ENCODE results near the gene PRELID2. TPM values are rescaled to one million over a fixed set of nuclear protein-coding genes. Genes with fewer than 3 reads are reported as not detected.
"Not testable (repeated sequence)": the region's sequence is repeated elsewhere in the genome, so short reads cannot be mapped to it uniquely, and the experiment has no call there.

Gene PRELID2
- total RNA-seq, 1 experiment from 2014 or later = 32.1 TPM

- DNase-seq (ENCODE audit: extremely low read depth, low read depth) = no peak
These were observed 6.2 kb upstream of the PRELID2 start for GRCh38 chr5:145841299-145841698.

DNA sequence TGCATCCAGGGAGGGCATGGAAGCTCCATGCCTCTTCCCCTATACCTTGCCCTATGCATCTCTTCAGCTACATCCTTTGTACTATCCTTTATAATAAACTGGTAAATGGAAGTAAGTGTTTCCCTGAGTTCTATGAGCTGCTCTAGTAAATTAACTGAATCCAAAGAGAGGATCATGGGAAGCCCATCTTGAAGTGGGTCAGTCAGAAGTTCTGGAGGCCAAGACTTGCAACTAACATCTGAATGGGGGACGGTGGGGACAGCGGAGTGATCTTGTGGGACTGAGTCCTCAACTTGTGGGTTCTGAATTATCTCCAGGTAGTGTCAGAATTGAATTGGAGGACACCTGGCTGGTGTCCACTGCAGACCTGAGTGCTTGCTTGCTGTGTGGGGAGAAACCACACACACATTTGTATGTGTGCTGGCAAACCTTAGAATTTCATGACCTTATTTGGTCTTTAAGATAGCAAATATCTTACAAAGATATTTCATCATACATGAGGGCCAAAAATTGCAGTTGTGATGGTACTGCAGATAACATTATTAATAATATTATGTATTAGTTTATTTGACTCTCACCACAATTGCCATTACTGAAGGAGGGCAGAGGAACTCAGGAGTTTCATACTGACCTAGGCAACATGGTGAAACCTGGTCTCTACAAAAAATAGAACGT lies 5.5 kb upstream of the PRELID2 start:
- DNase-seq (ENCODE audit: extremely low read depth, low read depth) = no peak

GRCh38 chr5:145838276-145838675 lies 3.1 kb upstream of the PRELID2 start:
- DNase-seq (ENCODE audit: extremely low read depth, low read depth) = no peak

- not testable (repeated sequence) for DNase-seq (ENCODE audit: extremely low read depth, low read depth)
These were observed 1.1 kb upstream of the PRELID2 start for GRCh38 chr5:145836241-145836640.

GRCh38 chr5:145835848-145836239 lies 702 bp upstream of the PRELID2 start:
- no peak for DNase-seq (ENCODE audit: extremely low read depth, low read depth)

DNA sequence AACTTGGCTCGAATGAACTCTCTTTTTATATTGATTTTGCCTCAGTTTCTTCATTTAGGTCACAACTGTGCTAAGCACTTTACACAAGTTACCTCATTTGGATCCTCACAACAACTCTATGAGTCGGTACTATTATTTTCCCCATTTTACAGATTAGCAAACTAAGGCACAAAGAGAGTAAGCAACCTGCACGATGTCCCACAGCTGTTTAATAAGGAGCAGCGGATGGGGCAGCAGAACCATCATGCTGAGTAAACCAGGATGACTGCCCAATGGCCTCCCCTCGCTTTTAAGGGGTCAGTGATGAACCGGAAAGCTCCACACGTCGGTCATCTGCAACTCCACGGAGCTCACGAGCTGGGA lies 607 bp downstream of the PRELID2 start:
- no peak for DNase-seq (ENCODE audit: extremely low read depth, low read depth)

GRCh38 chr5:145833631-145834200 lies 1.4 kb downstream of the PRELID2 start:
- no peak for DNase-seq (ENCODE audit: extremely low read depth, low read depth)

DNA sequence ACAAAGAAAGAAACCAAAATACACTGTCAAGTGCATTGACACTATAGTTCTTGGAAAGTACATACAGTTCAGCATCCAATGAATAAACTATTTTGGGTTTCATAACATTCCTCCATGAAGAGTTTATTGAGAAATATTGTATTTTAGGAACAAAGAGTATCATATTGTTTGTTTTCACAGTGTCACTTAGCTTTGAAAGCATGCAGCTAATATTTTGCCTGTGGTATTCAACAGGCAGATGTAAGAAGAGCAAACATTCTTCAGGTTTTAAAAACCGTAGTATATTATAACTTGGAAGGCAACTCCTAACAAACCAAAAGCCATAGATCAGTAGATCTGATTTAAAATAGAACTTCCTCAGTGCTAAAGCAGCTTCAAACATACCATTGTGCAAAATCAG lies 4.5 kb downstream of the PRELID2 start:
- DNase-seq (ENCODE audit: extremely low read depth, low read depth) = no peak

- DNase-seq (ENCODE audit: extremely low read depth, low read depth) = no peak
These were observed 5.3 kb downstream of the PRELID2 start for GRCh38 chr5:145829708-145830361.

DNA sequence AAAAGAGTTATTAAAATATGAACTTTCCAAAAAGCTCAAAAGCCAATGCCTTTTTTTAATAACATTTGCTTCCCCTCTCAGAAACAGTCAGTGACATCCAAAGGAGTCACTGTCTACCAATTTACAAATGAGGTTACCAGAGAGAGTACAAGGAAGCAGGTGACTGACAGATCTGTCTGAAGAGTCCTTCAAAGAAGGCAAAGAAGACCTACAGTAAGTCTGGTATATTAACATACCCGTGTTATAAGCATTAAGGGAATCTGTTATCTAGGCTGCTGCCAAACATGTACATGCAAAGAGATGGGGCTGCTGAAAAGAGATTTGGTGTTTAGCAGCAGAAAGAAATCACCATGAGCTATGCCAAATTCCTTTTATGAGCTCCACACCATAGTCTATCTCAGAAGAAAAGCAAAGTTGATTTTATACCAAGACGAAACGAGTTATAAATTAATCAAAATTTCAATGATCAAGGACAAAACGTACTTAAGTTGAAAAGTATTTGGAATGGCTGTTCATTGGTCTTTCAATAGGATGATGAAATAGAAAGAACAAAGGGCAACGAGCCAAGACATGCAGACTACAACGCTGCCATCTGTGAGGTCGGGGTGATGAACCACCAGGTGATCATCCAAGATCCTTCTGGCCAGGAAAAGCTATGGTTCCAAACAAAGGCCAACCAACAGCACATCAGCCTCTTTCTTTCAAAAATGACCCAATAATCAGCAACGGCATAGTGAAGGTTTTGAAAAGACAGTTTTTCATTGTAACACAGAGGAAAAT lies 8.1 kb downstream of the PRELID2 start:
- DNase-seq (ENCODE audit: extremely low read depth, low read depth) = no peak

DNA sequence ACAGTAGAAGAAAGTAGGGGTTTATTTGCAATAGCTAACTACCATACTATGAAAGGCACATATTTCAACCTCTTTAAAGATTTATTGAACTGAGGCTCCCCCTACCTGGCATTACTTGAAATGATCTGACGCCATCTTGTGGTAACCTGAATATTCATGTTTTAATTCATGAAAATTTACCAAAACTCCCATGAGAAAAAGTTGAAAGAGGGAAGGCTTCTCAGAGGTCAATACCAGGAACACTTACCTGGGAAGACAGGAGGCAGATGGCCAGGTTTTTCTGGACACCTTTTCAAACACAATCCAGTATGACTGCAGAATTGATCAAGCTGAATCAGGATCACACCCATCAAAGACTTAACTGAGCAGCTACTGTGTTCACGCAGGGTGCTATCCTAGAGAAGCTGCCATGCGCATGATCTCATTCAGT lies 9.4 kb downstream of the PRELID2 start:
- DNase-seq (ENCODE audit: extremely low read depth, low read depth) = peak; percentile 56

- no peak for DNase-seq (ENCODE audit: extremely low read depth, low read depth)
These were observed 11.1 kb downstream of the PRELID2 start for GRCh38 chr5:145824040-145824439.

DNA sequence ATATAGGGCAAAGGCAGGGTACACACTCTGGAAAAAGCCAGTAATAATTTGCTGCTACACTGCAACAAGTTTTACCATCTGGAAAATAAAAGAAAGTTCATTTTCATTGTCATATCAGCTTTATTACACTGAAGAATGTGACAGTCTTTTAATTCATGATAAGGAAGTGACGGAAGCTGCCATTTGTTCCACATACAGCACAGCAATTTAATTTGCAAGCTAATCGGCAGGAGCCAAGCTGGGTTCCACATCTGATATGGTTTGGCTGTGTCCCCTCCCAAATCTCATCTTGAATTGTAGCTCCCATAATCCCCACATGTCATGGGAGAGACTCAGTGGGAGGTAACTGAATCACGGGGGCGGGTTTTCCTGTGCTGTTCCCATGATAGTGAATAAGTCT lies 16.5 kb downstream of the PRELID2 start:
- no peak for DNase-seq (ENCODE audit: extremely low read depth, low read depth)

- no peak for DNase-seq (ENCODE audit: extremely low read depth, low read depth)
These were observed 22.3 kb downstream of the PRELID2 start for GRCh38 chr5:145812877-145813276.

GRCh38 chr5:145811834-145812625 lies 23.1 kb downstream of the PRELID2 start:
- DNase-seq (ENCODE audit: extremely low read depth, low read depth) = peak; percentile 51

- DNase-seq (ENCODE audit: extremely low read depth, low read depth) = peak; percentile 75
These were observed 28.2 kb downstream of the PRELID2 start for GRCh38 chr5:145806923-145807322.

DNA sequence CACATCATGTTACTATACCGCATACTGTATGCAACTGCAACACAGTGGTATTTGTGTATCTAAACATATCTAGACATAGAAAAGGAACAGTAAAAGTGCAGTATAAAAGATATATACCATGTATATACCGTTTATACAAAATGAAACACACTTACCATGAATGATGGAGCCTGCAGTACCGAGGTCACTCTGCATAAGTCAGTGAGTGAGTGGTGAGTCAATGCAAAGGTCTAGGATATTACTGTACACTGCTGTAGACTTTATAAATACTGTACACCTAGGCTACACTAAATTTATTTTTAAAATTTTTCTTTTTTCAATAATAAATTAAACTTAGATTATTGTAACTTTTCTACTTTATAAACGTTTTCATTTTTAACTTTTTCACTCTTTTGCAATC lies 29.3 kb downstream of the PRELID2 start:
- DNase-seq (ENCODE audit: extremely low read depth, low read depth) = no peak

- no peak for DNase-seq (ENCODE audit: extremely low read depth, low read depth)
These were observed 30.4 kb downstream of the PRELID2 start for GRCh38 chr5:145804701-145805100.

GRCh38 chr5:145803112-145804004 lies 31.8 kb downstream of the PRELID2 start:
- DNase-seq (ENCODE audit: extremely low read depth, low read depth) = no peak

- no peak for DNase-seq (ENCODE audit: extremely low read depth, low read depth)
These were observed 33.9 kb downstream of the PRELID2 start for GRCh38 chr5:145801195-145801594.
